Mucosa of rectum (tissue), 2 donors: ENCODE measurements around the gene NPFFR1.
"Not testable (repeated sequence)": the region's sequence is repeated elsewhere in the genome, so short reads cannot be mapped to it uniquely, and the experiment has no call there.

Experiments
- H3K27ac ChIP-seq, 2 donors: one replicate each; pipeline ENCODE4 v1.7.0; 2013; ENCODE audit warnings: inconsistent platforms in 2 of 2, low read depth in 2 of 2, low read length in 2 of 2
- H3K27me3 ChIP-seq, 2 donors: one replicate each; pipeline ENCODE4 v1.7.0; 2013; ENCODE audit warnings: low read length in 2 of 2; ENCODE audit not compliant: control insufficient read depth in 2 of 2, insufficient read depth in 2 of 2
- H3K36me3 ChIP-seq, 2 donors: one replicate each; pipeline ENCODE4 v1.7.0; 2013; ENCODE audit warnings: low read length in 2 of 2; ENCODE audit not compliant: control insufficient read depth in 2 of 2, insufficient read depth in 2 of 2
- H3K4me1 ChIP-seq, 2 donors: one replicate each; pipeline ENCODE4 v1.7.0; 2013; ENCODE audit warnings: low read length in 2 of 2, mild to moderate bottlenecking in 1 of 2; ENCODE audit not compliant: control insufficient read depth in 2 of 2, insufficient read depth in 2 of 2
- H3K4me3 ChIP-seq, 2 donors: one replicate each; pipeline ENCODE4 v1.7.0; 2013; ENCODE audit warnings: low read length in 2 of 2
- H3K9ac ChIP-seq, 2 donors: one replicate each; pipeline ENCODE4 v1.7.0; 2013; ENCODE audit warnings: low read length in 2 of 2, low read depth in 1 of 2, mild to moderate bottlenecking in 1 of 2
- H3K9me3 ChIP-seq, 2 donors: one replicate each; pipeline ENCODE4 v1.7.0; 2013; ENCODE audit warnings: low read length in 2 of 2; ENCODE audit not compliant: control insufficient read depth in 2 of 2
- donor health status: healthy.
- donor health status: Normal muscosa, but diverticular disease.

The NPFFR1 gene

DNA sequence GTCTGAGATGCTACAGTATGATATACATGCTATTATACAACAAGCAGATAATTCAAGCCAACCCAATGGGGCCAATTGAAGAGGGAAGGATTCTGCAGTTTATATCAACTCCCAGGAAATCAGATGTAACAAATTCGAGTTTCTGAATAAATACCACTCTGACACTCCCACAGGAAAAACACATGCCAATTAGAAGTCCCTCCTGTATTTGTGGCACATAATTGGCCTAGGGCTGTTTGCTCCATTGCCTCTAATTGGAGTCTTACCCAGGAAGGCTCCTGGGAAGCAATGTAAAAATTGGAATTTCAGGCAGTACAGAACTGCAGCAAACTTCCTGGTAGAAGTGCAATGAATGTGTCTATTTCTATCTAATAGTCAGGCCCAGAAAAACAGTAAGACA is 55.3 kb downstream of the NPFFR1 start:
- H3K4me1 ChIP-seq: peaks cover 16 to 24% of the 10 kb centered on the region in 2 donors

DNA sequence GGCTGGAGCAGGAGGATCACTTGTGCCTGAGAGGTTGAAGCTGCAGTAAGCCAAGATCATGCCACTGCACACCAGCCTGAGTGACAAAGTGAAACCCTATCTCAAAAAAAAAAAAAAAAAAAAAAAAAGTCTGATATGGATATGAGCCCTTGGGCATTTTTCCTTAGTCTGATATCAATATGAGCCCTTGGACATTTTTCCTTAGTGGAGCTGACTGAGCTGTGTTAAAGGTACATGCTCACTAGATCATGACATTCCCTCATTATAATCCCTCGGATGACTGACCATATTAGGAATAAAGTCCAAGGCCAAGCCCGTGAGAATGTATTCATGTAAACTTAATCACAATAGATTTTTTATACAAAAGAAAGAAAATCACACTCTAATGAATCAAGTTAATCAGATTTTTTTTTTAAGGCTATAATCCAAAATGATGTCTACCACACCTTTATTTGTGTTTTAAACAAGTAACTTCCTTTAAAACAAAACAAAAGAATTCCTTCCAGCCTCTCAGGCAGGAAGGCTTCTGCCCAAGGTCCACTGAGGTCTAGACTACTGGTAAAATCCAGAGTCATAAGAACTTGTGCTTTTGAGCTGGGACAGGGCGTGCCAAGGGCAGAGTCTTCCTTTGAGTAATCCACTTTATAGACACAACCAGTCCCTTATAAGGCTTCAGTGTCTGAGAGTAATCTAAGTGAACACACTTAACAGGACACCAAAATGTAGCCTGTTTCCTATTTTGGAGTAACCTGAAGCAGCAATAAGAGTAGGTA is 56.1 kb downstream of the NPFFR1 start:
- Histone ChIP-seq H3K27me3 (no peaks in the 10 kb centered on the region), H3K36me3 (peaks cover 0 to 2% of the 10 kb centered on the region in 2 donors), H3K9ac (peak overlapping the region; percentile 19 to 58), H3K4me1 (peaks cover 16 to 24% of the 10 kb centered on the region in 2 donors), H3K4me3 (peak overlapping the region in 1 of 2 donors; percentile 17), H3K9me3 (no peaks in the 10 kb centered on the region), H3K27ac (peak overlapping the region; percentile 72 to 97)

More for the DNA sequence above, 55.3 kb downstream of the NPFFR1 start:
- no peaks in the 10 kb centered on the region for H3K9me3 ChIP-seq
- H3K9ac ChIP-seq: peak overlapping the region in 1 of 2 donors; percentile 58
- H3K27ac ChIP-seq: peak overlapping the region; percentile 72 to 97
- H3K4me3 ChIP-seq: peak overlapping the region; percentile 17 to 37
- H3K36me3 ChIP-seq: no peaks in the 10 kb centered on the region
- no peaks in the 10 kb centered on the region for H3K27me3 ChIP-seq

DNA sequence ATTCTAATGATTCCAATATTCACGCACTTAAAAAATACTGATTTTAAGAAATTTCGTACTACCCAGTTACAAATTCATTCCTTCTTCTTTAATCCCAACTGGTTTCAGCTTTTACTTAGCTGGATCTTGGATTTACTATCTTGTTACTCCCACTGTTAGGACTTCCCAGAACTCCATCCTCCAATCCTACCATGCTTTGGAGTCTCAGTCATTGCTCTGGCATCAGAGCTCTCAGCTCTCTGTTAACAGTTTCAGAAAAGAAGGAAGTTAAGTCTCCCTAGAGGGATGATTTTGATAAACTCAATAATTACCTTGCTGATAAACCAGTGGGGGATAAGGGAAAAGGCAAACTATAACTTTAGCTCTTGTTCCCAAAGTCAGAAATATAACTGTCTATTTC is 60.1 kb downstream of the NPFFR1 start:
- H3K9ac ChIP-seq: no peak overlapping the region
- H3K36me3 ChIP-seq: peaks cover 0 to 2% of the 10 kb centered on the region in 2 donors
- no peak overlapping the region for H3K4me3 ChIP-seq
- H3K27ac ChIP-seq: no peak overlapping the region
- no peaks in the 10 kb centered on the region for H3K27me3 ChIP-seq
- H3K9me3 ChIP-seq: no peaks in the 10 kb centered on the region
- H3K4me1 ChIP-seq: peaks cover 14 to 18% of the 10 kb centered on the region in 2 donors

DNA sequence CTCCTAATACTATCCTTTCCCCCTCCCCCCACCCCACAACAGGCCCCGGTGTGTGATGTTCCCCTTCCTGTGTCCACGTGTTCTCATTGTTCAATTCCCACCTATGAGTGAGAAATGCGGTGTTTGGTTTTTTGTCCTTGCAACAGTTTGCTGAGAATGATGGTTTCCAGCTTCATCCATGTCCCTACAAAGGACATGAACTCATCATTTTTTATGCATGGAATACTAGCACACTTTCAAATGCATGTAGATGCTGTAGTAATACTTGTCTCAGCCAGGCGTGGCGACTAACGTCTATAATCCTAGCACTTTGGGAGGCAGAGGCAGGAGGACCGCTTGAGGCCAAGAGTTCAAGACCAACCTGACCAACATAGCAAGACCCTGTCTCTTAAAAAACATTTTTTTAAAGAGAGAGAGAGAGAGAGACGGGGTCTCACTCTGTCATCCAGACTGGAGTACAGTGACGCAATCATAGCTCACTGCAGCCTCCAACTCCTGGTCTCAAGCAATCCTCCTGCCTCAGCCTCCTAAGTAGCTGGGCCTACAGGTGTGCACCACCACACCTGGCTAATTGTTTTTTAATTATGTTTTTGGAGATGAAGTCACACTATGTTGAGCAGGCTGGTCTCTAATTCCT is 60.9 kb downstream of the NPFFR1 start:
- not testable (repeated sequence) for H3K36me3 ChIP-seq, H3K9ac ChIP-seq, H3K9me3 ChIP-seq, H3K27ac ChIP-seq, H3K4me3 ChIP-seq, H3K27me3 ChIP-seq
- peaks cover 7 to 10% of the 10 kb centered on the region in 2 donors for H3K4me1 ChIP-seq

DNA sequence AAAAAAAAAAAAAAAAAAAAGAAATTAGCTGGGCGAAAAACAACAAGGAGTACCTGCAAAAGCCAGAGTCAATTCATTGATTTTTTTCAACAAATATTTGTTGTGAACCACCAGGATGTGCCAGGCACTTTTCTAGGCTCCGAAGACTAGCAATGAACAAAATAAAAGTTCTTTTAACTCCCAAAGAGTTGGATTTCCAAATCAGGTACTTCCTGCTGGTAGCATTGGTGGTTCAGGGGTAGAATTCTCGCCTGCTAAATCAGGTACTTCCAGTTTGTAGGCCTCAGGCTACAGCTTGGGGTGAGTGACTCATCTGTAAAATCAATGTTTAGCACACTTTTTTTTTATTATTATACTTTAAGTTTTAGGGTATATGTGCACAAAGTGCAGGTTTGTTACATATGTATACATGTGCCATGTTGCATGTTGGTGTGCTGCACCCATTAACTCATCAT is 61.4 kb downstream of the NPFFR1 start:
- no peaks in the 10 kb centered on the region for H3K9me3 ChIP-seq
- no peaks in the 10 kb centered on the region for H3K27me3 ChIP-seq
- H3K36me3 ChIP-seq: peaks cover 2% of the 10 kb centered on the region in 2 donors
- no peak overlapping the region for H3K4me3 ChIP-seq
- no peak overlapping the region for H3K9ac ChIP-seq
- peaks cover 7 to 8% of the 10 kb centered on the region in 2 donors for H3K4me1 ChIP-seq
- H3K27ac ChIP-seq: no peak overlapping the region

DNA sequence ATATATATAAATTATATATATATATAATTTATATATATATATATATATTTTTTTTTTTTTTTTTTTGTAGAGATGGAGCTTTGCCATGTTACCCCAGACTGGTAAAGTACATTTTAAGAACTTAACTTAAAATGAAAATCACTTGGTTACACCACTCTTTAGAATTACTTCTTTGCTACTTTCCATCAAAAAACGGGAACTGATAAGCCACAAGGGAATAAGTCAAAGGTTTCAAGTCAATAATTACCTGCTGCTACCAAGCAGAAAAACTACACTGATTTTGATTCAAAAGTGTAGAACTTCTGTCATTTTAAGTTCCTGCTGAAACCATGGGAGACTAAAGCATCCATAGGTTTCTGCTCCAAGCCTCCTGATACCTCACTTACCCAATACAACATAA is 62.8 kb downstream of the NPFFR1 start:
- H3K9me3 ChIP-seq: no peaks in the 10 kb centered on the region
- no peak overlapping the region for H3K4me3 ChIP-seq
- peaks cover 5 to 6% of the 10 kb centered on the region in 2 donors for H3K36me3 ChIP-seq
- H3K27ac ChIP-seq: no peak overlapping the region
- no peaks in the 10 kb centered on the region for H3K27me3 ChIP-seq
- H3K4me1 ChIP-seq: peaks cover 3 to 5% of the 10 kb centered on the region in 2 donors
- H3K9ac ChIP-seq: peak overlapping the region; percentile 47 to 48

DNA sequence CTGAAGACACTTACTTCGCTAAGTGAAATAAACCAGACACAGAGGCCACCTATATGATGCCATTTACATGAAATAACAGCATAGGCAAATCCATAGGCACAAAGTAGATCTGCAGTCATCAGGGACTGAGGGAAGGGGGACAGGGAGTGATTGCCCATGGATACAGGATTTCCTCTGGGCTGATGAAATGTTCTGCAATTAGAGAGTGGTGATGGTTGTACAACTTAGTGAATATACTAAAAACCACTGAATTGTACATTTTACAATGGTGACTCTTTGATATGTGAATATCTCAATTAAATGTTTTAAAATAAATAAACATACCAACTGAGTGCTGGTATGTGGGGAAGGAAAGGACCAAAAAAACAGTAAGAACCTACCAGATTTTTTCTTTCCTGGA is 70.9 kb downstream of the NPFFR1 start:
- no peaks in the 10 kb centered on the region for H3K27me3 ChIP-seq
- H3K9ac ChIP-seq: no peak overlapping the region
- H3K9me3 ChIP-seq: no peaks in the 10 kb centered on the region
- H3K4me3 ChIP-seq: no peak overlapping the region
- no peak overlapping the region for H3K27ac ChIP-seq
- peaks cover 43 to 57% of the 10 kb centered on the region in 2 donors for H3K36me3 ChIP-seq
- no peaks in the 10 kb centered on the region for H3K4me1 ChIP-seq

DNA sequence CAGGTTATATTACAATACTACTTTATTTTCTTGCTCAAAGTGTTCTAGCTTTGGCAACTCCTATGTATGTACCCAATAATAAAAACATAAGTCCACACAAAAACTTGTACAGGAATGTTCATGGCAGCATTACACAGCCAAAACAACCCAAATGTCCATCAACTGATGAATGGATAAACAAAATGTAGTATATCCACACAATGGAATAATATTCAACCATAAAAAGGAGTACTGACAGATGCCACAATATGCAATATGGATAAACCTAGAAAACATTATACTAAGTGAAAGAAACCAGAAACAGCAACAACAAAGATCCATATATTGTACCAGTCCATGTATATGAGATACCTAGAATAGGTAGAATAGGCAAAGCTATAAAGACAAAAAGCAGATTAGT is 71.5 kb downstream of the NPFFR1 start:
- Histone ChIP-seq H3K27me3 (no peaks in the 10 kb centered on the region), H3K36me3 (peaks cover 45 to 59% of the 10 kb centered on the region in 2 donors), H3K9me3 (no peaks in the 10 kb centered on the region), H3K27ac (no peak overlapping the region), H3K4me1 (no peaks in the 10 kb centered on the region), H3K4me3 (no peak overlapping the region), H3K9ac (no peak overlapping the region)

DNA sequence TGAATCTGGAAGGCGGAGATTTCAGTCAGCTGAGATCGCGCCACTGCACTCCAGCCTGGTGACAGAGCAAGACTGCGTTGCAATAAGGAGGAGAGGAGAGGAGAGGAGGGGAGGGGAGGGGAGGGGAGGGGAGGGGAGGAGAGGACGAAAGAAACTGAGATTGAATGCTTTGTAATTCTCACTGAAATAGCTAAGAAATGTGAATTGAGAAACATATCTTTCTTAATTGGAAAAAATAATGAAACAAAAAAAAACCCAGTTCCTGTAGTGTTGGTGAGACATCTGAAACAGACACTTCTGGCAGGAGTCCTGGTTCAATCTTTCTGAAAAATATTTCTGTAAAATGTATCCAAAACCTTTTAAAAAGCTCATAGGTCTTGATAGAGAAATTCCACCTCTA is 77.0 kb downstream of the NPFFR1 start:
- Histone ChIP-seq H3K4me1 (no peaks in the 10 kb centered on the region), H3K27ac (no peak overlapping the region), H3K9me3 (no peaks in the 10 kb centered on the region), H3K36me3 (peaks cover 53 to 59% of the 10 kb centered on the region in 2 donors), H3K4me3 (no peak overlapping the region), H3K9ac (no peak overlapping the region), H3K27me3 (no peaks in the 10 kb centered on the region)

DNA sequence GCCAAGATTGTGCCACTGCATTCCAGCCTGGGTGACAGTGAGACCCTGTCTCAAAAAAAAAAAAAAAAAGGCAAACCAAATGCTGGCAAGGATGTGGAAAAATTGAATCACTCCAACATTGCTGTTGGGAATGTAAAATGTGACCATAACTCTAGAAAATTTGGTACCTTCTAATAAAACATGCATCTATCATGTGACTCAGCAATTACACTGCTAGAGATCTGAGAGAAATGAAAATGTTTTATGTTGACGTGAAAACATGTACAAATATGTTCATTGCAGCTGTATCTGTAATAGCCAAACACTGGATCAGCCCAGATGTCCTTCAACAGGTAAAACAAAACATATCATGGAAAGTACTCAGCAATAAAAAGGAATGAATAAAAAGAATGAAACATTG is 82.7 kb downstream of the NPFFR1 start:
- H3K36me3 ChIP-seq: peaks cover 22 to 43% of the 10 kb centered on the region in 2 donors

More for the DNA sequence above, 82.7 kb downstream of the NPFFR1 start:
- no peaks in the 10 kb centered on the region for H3K27me3 ChIP-seq
- H3K4me1 ChIP-seq: no peaks in the 10 kb centered on the region
- H3K27ac ChIP-seq: no peak overlapping the region
- no peak overlapping the region for H3K4me3 ChIP-seq
- H3K9me3 ChIP-seq: no peaks in the 10 kb centered on the region
- H3K9ac ChIP-seq: no peak overlapping the region
